Measurements from ENCODE around the gene KMT5C.

Gene KMT5C

GRCh38 chr19:55345101-55345817, 5.6 kb downstream of the KMT5C start:
- DNase-seq = no peak
- intact Hi-C loops (cut with DNase I) = no loop called here

GRCh38 chr19:55345818-55346724, 6.4 kb downstream of the KMT5C start:
- intact Hi-C loops (cut with DNase I) = no loop called here
- no peak for DNase-seq

- DNase-seq = no peak
Measured at GRCh38 chr19:55346725-55347441, 7.2 kb downstream of the KMT5C start.

GRCh38 chr19:55347442-55348009, 7.8 kb downstream of the KMT5C start:
- DNase-seq = no peak
- intact Hi-C loops (cut with DNase I) = no loop called here

More at GRCh38 chr19:55346725-55347441, 7.2 kb downstream of the KMT5C start:
- intact Hi-C loops (cut with DNase I) = no loop called here

GRCh38 chr19:55348317-55349034, 8.8 kb downstream of the KMT5C start:
- intact Hi-C loops (cut with DNase I) = no loop called here
- DNase-seq = peak in 1 of 10 donors; percentile 78

GRCh38 chr19:55350620-55351315, 11.1 kb downstream of the KMT5C start:
- intact Hi-C loops (cut with DNase I) = no loop called here
- no peak for DNase-seq

GRCh38 chr19:55352040-55352439, 12.4 kb downstream of the KMT5C start:
- no peak for DNase-seq
- intact Hi-C loops (cut with DNase I) = no loop called here

- DNase-seq = no peak
- intact Hi-C loops (cut with DNase I) = no loop called here
Measured at GRCh38 chr19:55352549-55353145, 13.0 kb downstream of the KMT5C start.

- intact Hi-C loops (cut with DNase I) = no loop called here
- DNase-seq = no peak
Measured at GRCh38 chr19:55353356-55353802, 13.7 kb downstream of the KMT5C start.

- peak in 1 of 10 donors; percentile 38 for DNase-seq
- intact Hi-C loops (cut with DNase I) = no loop called here
Measured at GRCh38 chr19:55353803-55354697, 14.4 kb downstream of the KMT5C start.

GRCh38 chr19:55354698-55355212, 15.1 kb downstream of the KMT5C start, which contains the start of gene COX6B2:
Gene COX6B2, minus strand, starts transcription at chr19:55354719. Its CDS starts 198 bp downstream, at chr19:55354521.
- no peak for DNase-seq
- intact Hi-C loops (cut with DNase I) = no loop called here

GRCh38 chr19:55355213-55355821, 15.6 kb downstream of the KMT5C start:
- DNase-seq = no peak
- intact Hi-C loops (cut with DNase I) = no loop called here

- intact Hi-C loops (cut with DNase I) = no loop called here
- DNase-seq = no peak
Measured at GRCh38 chr19:55358493-55358892, 18.8 kb downstream of the KMT5C start.

- intact Hi-C loops (cut with DNase I) = no loop called here
- DNase-seq = no peak
Measured at GRCh38 chr19:55358943-55359908, 19.6 kb downstream of the KMT5C start.

GRCh38 chr19:55360902-55361301, 21.2 kb downstream of the KMT5C start:
- no peak for DNase-seq
- intact Hi-C loops (cut with DNase I) = no loop called here
